Measurements from ENCODE around the gene HES3. TPM values are rescaled to one million over a fixed set of nuclear protein-coding genes. Genes with fewer than 3 reads are reported as not detected.

Gene HES3
- total RNA-seq, 2 experiments from 2014 or later = not detected

DNA sequence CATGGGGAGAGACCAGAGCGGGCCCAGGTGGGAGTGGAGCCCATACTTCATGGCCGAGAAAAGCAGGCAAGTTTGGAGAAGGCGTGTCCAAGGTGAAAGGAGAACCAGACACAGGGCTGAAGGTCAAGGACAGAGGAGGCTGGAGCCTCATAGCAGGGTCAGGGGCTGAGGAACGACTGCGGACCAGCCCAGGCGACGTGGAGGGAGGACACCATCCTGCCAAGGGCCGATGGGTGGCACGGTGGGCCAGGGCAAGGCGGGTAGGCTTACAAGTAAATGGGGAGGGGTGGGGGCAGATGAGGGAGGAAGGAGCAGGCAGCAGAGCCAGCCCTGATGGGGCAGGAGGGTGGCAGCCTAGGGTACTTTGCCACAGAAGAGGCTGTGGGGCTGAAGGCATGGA, 35.1 kb downstream of the HES3 start:
- POLR2A ChIA-PET = no interaction called here
- CTCF ChIA-PET = no interaction called here
- intact Hi-C loops (cut with micrococcal nuclease) = no loop called here
- Mint-ChIP-seq H3K36me3 (no peaks in the 10 kb centered on the region), H3K4me1 (ENCODE audit: low read depth) (no peaks in the 10 kb centered on the region), H3K27me3 (no peaks in the 10 kb centered on the region), H3K9me3 (no peaks in the 10 kb centered on the region), H3K27ac (no peak overlapping the region), H3K4me3 (no peak overlapping the region)
- no peak for DNase-seq

DNA sequence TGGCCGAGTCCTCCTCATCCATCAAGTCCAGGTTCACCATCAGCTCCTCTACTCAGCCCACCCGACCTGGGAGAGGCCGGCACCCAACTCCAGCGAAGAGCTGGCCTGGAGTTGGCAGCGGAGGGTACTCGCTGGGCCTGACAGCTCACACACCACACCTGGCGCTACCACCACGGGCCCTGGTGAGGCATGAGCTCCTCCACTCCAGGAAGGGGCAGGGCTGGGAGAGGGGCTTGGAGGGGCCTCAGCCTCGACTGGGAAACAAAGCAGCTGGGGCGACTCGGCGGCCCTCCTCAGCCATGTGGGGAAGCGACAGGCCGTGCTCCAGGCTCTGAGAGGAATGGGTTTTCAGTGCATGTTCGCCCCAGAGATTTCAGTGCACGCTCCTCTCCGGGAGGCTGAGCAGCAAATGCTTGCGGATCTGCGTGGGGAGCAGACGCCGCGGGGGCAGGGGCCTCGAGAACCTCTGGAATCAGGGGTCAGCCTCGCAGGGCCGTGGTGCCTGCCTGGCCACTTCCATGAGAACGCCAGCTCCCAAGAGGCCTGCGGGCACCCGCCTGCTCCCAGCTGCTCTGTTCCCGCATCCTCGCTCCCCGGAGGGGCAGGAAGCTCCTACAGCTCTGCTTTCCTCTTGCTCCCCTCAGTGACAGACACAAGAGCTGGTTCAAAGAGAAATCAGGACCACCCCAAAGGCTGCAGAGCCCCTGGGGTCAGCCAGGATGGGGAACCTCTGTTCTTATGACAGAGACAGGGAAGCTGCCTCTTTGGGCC, 35.8 kb downstream of the HES3 start:
- no peaks in the 10 kb centered on the region for H3K4me1 Mint-ChIP-seq (ENCODE audit: low read depth)
- H3K36me3 Mint-ChIP-seq = no peaks in the 10 kb centered on the region
- ChIA-PET CTCF (interaction anchor here (1.8 kb wide), 1 partner anchor 35 kb away, joined by 6 read pairs; no protein-coding TSS in a partner anchor), POLR2A (no interaction called here)
- H3K27me3 Mint-ChIP-seq = no peaks in the 10 kb centered on the region
- DNase-seq = no peak
- H3K9me3 Mint-ChIP-seq = no peaks in the 10 kb centered on the region
- intact Hi-C loops (cut with micrococcal nuclease) = no loop called here
- H3K27ac Mint-ChIP-seq = no peak overlapping the region
- H3K4me3 Mint-ChIP-seq = no peak overlapping the region

DNA sequence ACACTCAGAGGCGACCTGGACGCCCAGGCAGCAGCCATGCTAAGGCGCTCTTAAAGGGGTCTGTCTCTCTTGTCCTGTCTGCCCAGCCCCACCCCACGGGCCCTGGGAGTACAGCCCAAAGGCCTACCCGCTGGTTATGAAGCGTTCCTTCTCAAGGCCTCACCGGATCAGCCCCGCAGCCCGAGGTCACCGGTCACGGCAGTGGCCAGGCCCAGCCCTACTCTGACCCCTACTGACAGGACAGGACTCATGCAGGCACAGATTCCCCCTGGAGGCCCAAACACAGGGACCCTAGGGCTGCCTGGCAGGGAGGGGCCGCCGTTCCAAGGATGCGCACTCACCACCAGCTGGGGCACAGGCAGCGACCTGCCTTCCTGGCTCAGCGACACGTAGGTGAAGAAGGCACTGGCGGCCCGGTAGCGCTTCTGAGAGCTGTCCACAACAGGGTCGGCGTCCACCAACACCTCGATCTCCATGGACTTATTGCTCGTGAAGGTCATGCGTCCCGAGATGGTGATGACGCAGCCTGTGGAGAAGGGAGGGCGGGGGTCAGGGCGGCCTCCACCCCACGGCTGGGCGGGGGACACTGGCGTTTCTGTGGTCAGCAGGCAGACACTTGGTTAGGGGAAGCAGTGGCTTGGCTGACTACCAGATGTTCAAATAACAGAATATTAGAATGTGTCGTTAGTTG, 36.9 kb downstream of the HES3 start:
- Mint-ChIP-seq H3K4me1 (ENCODE audit: low read depth) (no peaks in the 10 kb centered on the region), H3K27ac (no peak overlapping the region), H3K4me3 (no peak overlapping the region), H3K27me3 (no peaks in the 10 kb centered on the region), H3K36me3 (no peaks in the 10 kb centered on the region), H3K9me3 (no peaks in the 10 kb centered on the region)
- ChIA-PET CTCF (interaction anchor here (1.8 kb wide), 1 partner anchor 36 kb away, joined by 6 read pairs; no protein-coding TSS in a partner anchor), POLR2A (no interaction called here)
- no peak for DNase-seq
- intact Hi-C loops (cut with micrococcal nuclease) = no loop called here

DNA sequence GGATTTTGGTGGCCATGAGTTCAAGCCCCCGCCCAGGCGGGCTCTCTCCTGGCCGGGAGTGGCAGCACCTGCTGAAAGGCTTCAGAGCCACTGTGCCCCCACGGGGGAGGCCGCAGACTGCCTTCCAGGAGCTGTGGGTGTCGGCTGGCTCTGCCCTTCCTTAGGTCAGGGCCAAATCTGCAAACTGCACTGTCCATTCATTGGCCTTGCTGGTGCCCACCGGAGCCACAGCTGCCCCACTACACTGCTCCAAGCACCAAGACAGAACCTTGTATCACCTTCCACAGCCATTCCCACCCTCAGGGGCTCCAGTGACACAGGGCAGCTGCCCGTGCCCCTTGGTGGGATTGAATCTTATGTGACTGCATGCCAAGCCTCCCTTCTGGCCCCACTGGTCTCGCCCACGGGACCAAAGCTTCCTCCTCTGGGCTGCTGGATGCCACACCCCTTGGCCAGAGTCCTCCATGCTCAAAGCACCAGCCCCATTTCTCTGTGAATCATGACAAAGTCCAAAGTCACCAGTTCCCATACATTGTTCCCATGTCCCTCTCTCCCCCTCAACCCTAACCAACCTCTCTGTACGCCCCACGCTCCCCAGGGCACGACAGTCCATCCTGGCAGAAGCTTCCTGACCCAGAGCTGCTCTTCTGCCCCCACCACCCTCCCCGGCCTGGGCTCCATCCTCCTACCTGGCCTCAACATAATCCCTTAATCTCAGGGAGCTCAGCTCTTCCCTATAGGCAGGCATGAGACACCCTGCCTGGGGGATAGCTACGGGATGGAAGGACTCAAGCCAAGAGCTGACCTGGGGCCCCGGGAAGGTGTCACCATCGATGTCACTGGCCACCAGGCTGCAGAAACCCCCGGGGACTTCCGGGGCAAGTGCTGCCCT, 37.8 kb downstream of the HES3 start:
- no peak overlapping the region for H3K4me3 Mint-ChIP-seq
- H3K36me3 Mint-ChIP-seq = no peaks in the 10 kb centered on the region
- intact Hi-C loops (cut with micrococcal nuclease) = no loop called here
- no peak overlapping the region for H3K27ac Mint-ChIP-seq
- H3K27me3 Mint-ChIP-seq = no peaks in the 10 kb centered on the region
- POLR2A ChIA-PET = no interaction called here
- DNase-seq = no peak
- H3K9me3 Mint-ChIP-seq = no peaks in the 10 kb centered on the region
- CTCF ChIA-PET = interaction anchor here (0.6 to 1.8 kb wide), 2 partner anchors 37 to 67 kb away, joined by 3 to 6 read pairs; no protein-coding TSS in a partner anchor
- no peaks in the 10 kb centered on the region for H3K4me1 Mint-ChIP-seq (ENCODE audit: low read depth)

DNA sequence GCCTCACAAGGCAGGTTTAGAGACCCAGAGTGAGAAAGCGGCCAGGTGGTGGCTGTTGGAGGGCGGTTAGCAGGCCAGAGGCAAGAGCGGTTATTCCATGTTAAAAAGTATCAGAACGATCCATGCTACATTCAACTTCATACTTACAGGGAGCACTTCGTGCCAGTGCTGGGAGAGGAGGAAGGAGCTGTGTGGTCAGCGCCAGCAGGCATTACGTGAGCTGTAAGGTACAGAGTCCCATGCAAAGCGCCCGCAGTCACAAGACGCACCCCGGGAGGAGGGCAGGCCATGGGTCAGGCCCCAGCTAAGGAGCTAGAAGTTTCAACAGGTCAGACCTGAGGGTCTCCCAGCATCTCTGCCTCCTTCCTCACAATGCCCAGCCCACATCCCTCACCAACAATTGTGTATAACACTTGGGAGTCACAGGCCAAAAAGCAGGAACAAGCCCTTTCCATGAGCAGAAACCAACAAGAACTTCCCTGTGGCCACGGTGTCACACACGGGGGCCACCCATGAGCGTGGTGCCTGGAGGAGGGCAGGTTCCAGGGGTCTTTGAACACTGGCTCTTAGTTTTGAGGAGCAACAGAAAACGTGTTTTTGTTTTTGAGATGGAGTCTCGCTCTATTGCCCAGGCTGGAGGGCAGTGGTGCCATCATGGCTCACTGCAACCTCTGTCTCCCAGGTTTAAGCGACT, 38.7 kb downstream of the HES3 start:
- no peak overlapping the region for H3K27ac Mint-ChIP-seq
- intact Hi-C loops (cut with micrococcal nuclease) = no loop called here
- no peak overlapping the region for H3K4me3 Mint-ChIP-seq
- no peaks in the 10 kb centered on the region for H3K9me3 Mint-ChIP-seq
- no peaks in the 10 kb centered on the region for H3K4me1 Mint-ChIP-seq (ENCODE audit: low read depth)
- ChIA-PET CTCF (interaction anchor here (0.6 kb wide), 1 partner anchor 66 kb away, joined by 3 read pairs; no protein-coding TSS in a partner anchor), POLR2A (no interaction called here)
- no peak for DNase-seq
- H3K36me3 Mint-ChIP-seq = no peaks in the 10 kb centered on the region
- H3K27me3 Mint-ChIP-seq = no peaks in the 10 kb centered on the region

DNA sequence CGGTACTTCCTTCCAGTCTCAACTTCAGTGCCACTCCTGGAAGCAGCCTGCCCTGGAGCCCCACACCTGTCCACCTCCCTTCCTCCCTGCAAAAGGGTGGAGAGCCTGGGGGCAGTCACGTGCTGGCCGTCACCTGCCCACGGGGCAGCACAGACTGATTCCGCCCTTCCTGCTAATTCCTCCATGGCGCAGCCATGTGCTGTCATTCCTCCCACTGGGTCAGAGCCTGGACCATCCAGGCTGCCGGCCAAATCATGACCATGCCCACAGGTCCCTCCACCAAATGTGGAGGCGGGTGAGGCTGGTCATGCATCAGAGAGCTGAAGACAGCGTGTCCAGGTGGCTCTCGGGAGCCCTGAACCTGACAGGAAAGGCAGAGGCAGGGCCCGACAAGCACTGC, 41.4 kb downstream of the HES3 start:
- no peak for DNase-seq
- H3K27ac Mint-ChIP-seq = no peak overlapping the region
- intact Hi-C loops (cut with micrococcal nuclease) = no loop called here
- ChIA-PET POLR2A (no interaction called here), CTCF (no interaction called here)
- no peaks in the 10 kb centered on the region for H3K36me3 Mint-ChIP-seq
- no peak overlapping the region for H3K4me3 Mint-ChIP-seq
- no peaks in the 10 kb centered on the region for H3K27me3 Mint-ChIP-seq
- H3K9me3 Mint-ChIP-seq = no peaks in the 10 kb centered on the region
- no peaks in the 10 kb centered on the region for H3K4me1 Mint-ChIP-seq (ENCODE audit: low read depth)

DNA sequence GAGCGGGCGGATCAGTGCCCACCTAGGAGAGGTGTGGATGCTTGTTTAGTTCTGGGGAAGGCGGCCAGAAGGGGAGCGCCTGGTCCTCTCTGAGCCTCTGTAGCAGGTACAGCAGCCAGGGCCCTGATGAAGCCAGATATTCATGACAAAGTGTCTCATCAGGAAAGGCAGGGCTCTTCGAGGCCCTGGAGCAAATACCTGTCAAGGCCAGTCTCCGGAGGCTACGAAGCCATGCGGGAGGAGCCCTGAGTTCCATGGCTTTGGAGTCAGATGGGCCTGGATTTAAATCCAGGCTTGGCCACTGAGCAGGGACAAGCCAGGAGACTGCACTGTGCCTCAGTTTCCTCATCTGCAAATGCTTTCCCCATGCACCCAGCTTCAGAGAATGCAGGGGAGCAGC, 42.3 kb downstream of the HES3 start:
- intact Hi-C loops (cut with micrococcal nuclease) = no loop called here
- Mint-ChIP-seq H3K27me3 (no peaks in the 10 kb centered on the region), H3K4me1 (ENCODE audit: low read depth) (no peaks in the 10 kb centered on the region), H3K36me3 (no peaks in the 10 kb centered on the region), H3K9me3 (no peaks in the 10 kb centered on the region), H3K4me3 (no peak overlapping the region), H3K27ac (no peak overlapping the region)
- DNase-seq = no peak
- ChIA-PET POLR2A (no interaction called here), CTCF (no interaction called here)

DNA sequence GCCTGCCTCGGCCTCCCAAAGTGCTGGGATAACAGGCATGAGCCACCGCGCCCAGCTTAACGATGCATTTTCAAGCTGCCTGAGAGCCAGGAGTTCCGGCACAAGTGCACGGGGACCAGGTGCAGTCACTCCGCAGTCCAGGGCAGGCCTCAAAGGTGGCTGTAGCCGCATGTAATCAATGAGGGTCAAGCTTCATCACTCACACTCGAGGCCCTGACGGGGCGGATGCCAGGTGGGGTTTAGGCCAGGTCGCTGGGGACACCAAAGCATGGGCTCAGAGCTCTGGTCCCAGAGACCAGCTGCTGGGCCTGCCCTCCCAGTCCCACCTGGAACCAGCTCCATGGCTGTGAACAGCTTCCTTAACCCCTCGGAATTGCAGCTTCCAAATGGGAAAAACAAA, 43.0 kb downstream of the HES3 start:
- intact Hi-C loops (cut with micrococcal nuclease) = no loop called here
- Mint-ChIP-seq H3K27me3 (no peaks in the 10 kb centered on the region), H3K27ac (no peak overlapping the region), H3K4me3 (no peak overlapping the region), H3K4me1 (ENCODE audit: low read depth) (no peaks in the 10 kb centered on the region), H3K9me3 (no peaks in the 10 kb centered on the region), H3K36me3 (no peaks in the 10 kb centered on the region)
- DNase-seq = no peak
- POLR2A ChIA-PET = no interaction called here
- CTCF ChIA-PET = no interaction called here

DNA sequence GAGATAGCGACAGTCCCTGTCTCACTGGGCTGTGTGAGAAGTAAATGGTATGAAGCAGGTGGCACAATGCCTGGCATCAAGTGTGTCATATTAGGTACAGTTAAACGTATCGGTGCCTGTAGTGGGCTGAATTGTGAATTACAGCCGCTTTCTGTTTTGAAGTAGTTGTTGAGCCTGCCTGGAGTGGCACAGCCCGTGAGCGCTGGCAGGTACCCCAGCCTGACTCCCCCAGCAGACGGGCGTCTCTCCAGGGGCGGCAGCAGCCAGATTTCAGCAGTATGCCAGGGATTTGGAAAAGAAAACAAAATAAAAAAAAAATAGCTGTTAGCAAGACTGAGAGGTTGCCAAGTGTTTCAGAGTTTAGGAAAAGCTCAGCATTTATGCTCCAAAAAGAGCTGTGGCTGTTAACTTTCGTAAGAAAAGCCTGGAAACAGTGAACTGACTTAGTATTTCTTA, 43.5 kb downstream of the HES3 start:
- no peak overlapping the region for H3K27ac Mint-ChIP-seq
- intact Hi-C loops (cut with micrococcal nuclease) = no loop called here
- DNase-seq = no peak
- ChIA-PET POLR2A (no interaction called here), CTCF (interaction anchor here (0.6 kb wide), 1 partner anchor 312 kb away, joined by 3 read pairs; no protein-coding TSS in a partner anchor)
- H3K4me3 Mint-ChIP-seq = no peak overlapping the region
- no peaks in the 10 kb centered on the region for H3K9me3 Mint-ChIP-seq
- H3K4me1 Mint-ChIP-seq (ENCODE audit: low read depth) = no peaks in the 10 kb centered on the region
- H3K36me3 Mint-ChIP-seq = no peaks in the 10 kb centered on the region
- no peaks in the 10 kb centered on the region for H3K27me3 Mint-ChIP-seq

DNA sequence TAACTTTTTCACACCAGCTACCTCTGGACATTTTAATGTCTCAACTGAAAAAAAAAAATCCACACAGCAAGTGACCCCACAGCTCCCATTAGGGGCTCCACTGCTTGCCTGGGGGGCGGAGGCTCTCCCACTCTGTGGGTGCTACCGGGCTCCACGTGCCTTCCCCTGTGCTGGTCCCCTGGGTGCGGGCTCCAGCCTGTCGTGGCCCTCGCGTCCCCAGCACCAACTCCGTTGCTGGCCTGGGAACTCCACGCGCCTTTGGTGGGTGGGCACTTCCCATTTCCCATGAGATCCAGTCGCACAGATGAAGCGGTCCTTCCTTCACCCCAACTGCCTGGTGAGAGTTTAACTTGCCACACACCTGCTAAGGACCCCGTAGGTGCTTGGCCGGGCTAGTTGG, 44.0 kb downstream of the HES3 start:
- ChIA-PET CTCF (interaction anchor here (0.6 kb wide), 1 partner anchor 312 kb away, joined by 3 read pairs; no protein-coding TSS in a partner anchor), POLR2A (no interaction called here)
- intact Hi-C loops (cut with micrococcal nuclease) = no loop called here
- no peak overlapping the region for H3K4me3 Mint-ChIP-seq
- no peaks in the 10 kb centered on the region for H3K4me1 Mint-ChIP-seq (ENCODE audit: low read depth)
- peaks cover under 1% of the 10 kb centered on the region for H3K36me3 Mint-ChIP-seq
- H3K9me3 Mint-ChIP-seq = no peaks in the 10 kb centered on the region
- no peak for DNase-seq
- H3K27ac Mint-ChIP-seq = no peak overlapping the region
- H3K27me3 Mint-ChIP-seq = no peaks in the 10 kb centered on the region

DNA sequence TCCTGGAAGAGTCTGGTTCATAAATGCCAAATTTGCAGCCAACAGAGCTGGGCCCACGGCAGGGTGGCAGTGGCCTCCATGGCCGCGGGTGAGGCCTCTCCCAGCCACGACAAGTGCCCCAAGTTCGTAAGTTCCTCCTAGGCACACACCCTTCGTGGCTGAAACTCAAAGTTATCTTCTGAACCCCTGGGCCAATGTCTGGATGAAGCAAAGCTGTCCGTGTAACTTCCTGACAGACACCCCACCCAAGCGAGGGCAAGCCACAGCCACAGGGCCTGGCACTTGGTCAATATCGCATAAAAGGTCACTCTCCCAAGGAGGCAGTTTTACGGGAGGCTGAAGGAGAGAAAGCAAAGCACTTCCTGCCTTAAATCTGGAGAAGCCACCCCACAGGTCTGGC, 44.7 kb downstream of the HES3 start:
- no peaks in the 10 kb centered on the region for H3K27me3 Mint-ChIP-seq
- H3K36me3 Mint-ChIP-seq = peaks cover 6% of the 10 kb centered on the region
- intact Hi-C loops (cut with micrococcal nuclease) = no loop called here
- H3K4me3 Mint-ChIP-seq = no peak overlapping the region
- ChIA-PET POLR2A (no interaction called here), CTCF (no interaction called here)
- H3K27ac Mint-ChIP-seq = no peak overlapping the region
- H3K9me3 Mint-ChIP-seq = no peaks in the 10 kb centered on the region
- no peaks in the 10 kb centered on the region for H3K4me1 Mint-ChIP-seq (ENCODE audit: low read depth)
- DNase-seq = no peak

DNA sequence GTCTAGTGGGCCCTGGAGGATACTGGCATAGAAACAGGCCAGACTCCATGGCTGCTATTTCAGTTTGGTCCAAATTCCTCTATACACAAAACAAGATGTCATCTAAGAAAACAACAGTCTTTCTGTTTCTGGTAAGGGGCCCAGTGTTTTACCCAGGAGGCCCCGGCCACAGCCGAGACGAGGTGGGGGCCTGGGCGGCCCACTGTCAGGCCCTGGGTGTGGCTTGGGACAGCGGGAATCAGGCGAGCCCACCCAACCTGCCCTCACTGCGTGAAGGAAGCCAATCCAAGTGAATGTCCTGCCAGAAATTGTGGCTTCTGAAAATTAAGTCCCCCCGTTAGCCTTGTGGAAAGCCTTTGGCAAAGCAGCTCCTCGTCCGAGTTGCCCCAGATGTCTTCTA, 48.1 kb downstream of the HES3 start:
- Mint-ChIP-seq H3K9me3 (no peaks in the 10 kb centered on the region), H3K4me1 (ENCODE audit: low read depth) (no peaks in the 10 kb centered on the region), H3K4me3 (no peak overlapping the region), H3K36me3 (peaks cover 10% of the 10 kb centered on the region), H3K27ac (no peak overlapping the region), H3K27me3 (no peaks in the 10 kb centered on the region)
- POLR2A ChIA-PET = no interaction called here
- no peak for DNase-seq
- intact Hi-C loops (cut with micrococcal nuclease) = no loop called here
- CTCF ChIA-PET = no interaction called here

All from activated CD4-positive, alpha-beta memory T cell treated with anti-CD3 and anti-CD28 coated beads for 36 hours (primary cell).